Parathyroid adenoma (tissue), 2 donors: ENCODE results near the gene RHOV.

ENCODE experiments used
- H2AFZ ChIP-seq: fragments of 300-600 bp; sonication (generic); one replicate; pipeline ENCODE4 v1.7.0; 2017; ENCODE audit warnings: antibody characterized with exemption, mild to moderate bottlenecking
- H3K27ac ChIP-seq: fragments of 300-600 bp; sonication (generic); one replicate; pipeline ENCODE4 v1.7.0; 2017
- H3K27me3 ChIP-seq: fragments of 300-600 bp; sonication (generic); one replicate; pipeline ENCODE4 v1.7.0; 2017; ENCODE audit warnings: low read length; ENCODE audit not compliant: control insufficient read depth, insufficient read depth
- H3K36me3 ChIP-seq: fragments of 300-600 bp; sonication (generic); one replicate; pipeline ENCODE4 v1.7.0; 2017; ENCODE audit warnings: low read length; ENCODE audit not compliant: control insufficient read depth, insufficient read depth
- H3K4me1 ChIP-seq: fragments of 300-600 bp; sonication (generic); one replicate; pipeline ENCODE4 v1.7.0; 2017; ENCODE audit warnings: control low read depth
- H3K4me2 ChIP-seq: fragments of 300-600 bp; sonication (generic); one replicate; pipeline ENCODE4 v1.7.0; 2017; ENCODE audit warnings: low read length
- H3K4me3 ChIP-seq: fragments of 300-600 bp; sonication (generic); one replicate; pipeline ENCODE4 v1.7.0; 2017; ENCODE audit warnings: low read depth, low read length
- H3K79me2 ChIP-seq: fragments of 300-600 bp; sonication (generic); one replicate; pipeline ENCODE4 v1.7.0; 2017; ENCODE audit warnings: control low read depth
- H3K9ac ChIP-seq: fragments of 300-600 bp; sonication (generic); one replicate; pipeline ENCODE4 v1.7.0; 2017; ENCODE audit warnings: mild to moderate bottlenecking
- H3K9me3 ChIP-seq: fragments of 300-600 bp; sonication (generic); one replicate; pipeline ENCODE4 v1.7.0; 2017; ENCODE audit warnings: low read length; ENCODE audit not compliant: control insufficient read depth
- CTCF ChIP-seq: fragments of 300-600 bp; sonication (generic); IDR thresholded peaks from one replicate; pipeline ENCODE4 v1.7.0; 2017; ENCODE audit warnings: antibody characterized with exemption, mild to moderate bottlenecking
- donor health status: primary hyperparathyroidism.

The RHOV gene

GRCh38 chr15:40823572-40824343 is 50.3 kb downstream of the RHOV start:
- Histone ChIP-seq H3K27me3 (no peaks in the 10 kb centered on the region), H3K9me3 (no peaks in the 10 kb centered on the region), H3K27ac (no peak overlapping the region), H3K4me3 (no peak overlapping the region), H2AFZ (no peak overlapping the region), H3K9ac (no peak overlapping the region), H3K4me1 (peaks cover 13% of the 10 kb centered on the region), H3K36me3 (no peaks in the 10 kb centered on the region), H3K79me2 (no peaks in the 10 kb centered on the region), H3K4me2 (no peak overlapping the region)
- no peak for TF ChIP-seq CTCF
